ENCODE results near the gene PHEX. TPM values are rescaled to one million over a fixed set of nuclear protein-coding genes. Genes with fewer than 3 reads are reported as not detected.

The PHEX gene
- polyA plus RNA-seq, 3 donors from 2014 or later, result not detected

GRCh38 chrX:22024577-22024976 lies 7.5 kb upstream of the PHEX start:
- no peak overlapping the region for H3K27ac Mint-ChIP-seq
- DNase-seq, result no peak
- no peaks in the 10 kb centered on the region for H3K36me3 Mint-ChIP-seq
- H3K27me3 Mint-ChIP-seq (ENCODE audit: low read depth in 3 of 3), result peaks cover 2 to 4% (median 3%) of the 10 kb centered on the region in 3 donors
- H3K4me1 Mint-ChIP-seq, result no peaks in the 10 kb centered on the region
- H3K4me3 Mint-ChIP-seq, result no peak overlapping the region
- no peaks in the 10 kb centered on the region for H3K9me3 Mint-ChIP-seq

- Mint-ChIP-seq H3K36me3 (no peaks in the 10 kb centered on the region), H3K4me1 (no peaks in the 10 kb centered on the region), H3K27ac (no peak overlapping the region), H3K4me3 (no peak overlapping the region), H3K27me3 (ENCODE audit: low read depth in 3 of 3) (peaks cover 2 to 4% (median 3%) of the 10 kb centered on the region in 3 donors), H3K9me3 (no peaks in the 10 kb centered on the region)
- no peak for DNase-seq
These were observed 6.4 kb upstream of the PHEX start for GRCh38 chrX:22025751-22026150.

- Mint-ChIP-seq H3K9me3 (no peaks in the 10 kb centered on the region), H3K27ac (no peak overlapping the region), H3K4me1 (no peaks in the 10 kb centered on the region), H3K4me3 (no peak overlapping the region), H3K27me3 (ENCODE audit: low read depth in 3 of 3) (peaks cover 0 to 2% (median 0%) of the 10 kb centered on the region in 3 donors), H3K36me3 (no peaks in the 10 kb centered on the region)
- DNase-seq, result no peak
These were observed 5.4 kb upstream of the PHEX start for GRCh38 chrX:22026731-22027130.

GRCh38 chrX:22032506-22032905 lies 381 bp downstream of the PHEX start:
- no peaks in the 10 kb centered on the region for H3K36me3 Mint-ChIP-seq
- no peaks in the 10 kb centered on the region for H3K9me3 Mint-ChIP-seq
- no peak for DNase-seq
- H3K27me3 Mint-ChIP-seq (ENCODE audit: low read depth in 3 of 3), result peaks cover 0 to 3% (median 0%) of the 10 kb centered on the region in 3 donors
- H3K4me1 Mint-ChIP-seq, result no peaks in the 10 kb centered on the region
- no peak overlapping the region for H3K4me3 Mint-ChIP-seq
- no peak overlapping the region for H3K27ac Mint-ChIP-seq

GRCh38 chrX:22033818-22034217 lies 1.7 kb downstream of the PHEX start:
- Mint-ChIP-seq H3K4me1 (no peaks in the 10 kb centered on the region), H3K27me3 (ENCODE audit: low read depth in 3 of 3) (peaks cover 0 to 3% (median 0%) of the 10 kb centered on the region in 3 donors), H3K4me3 (no peak overlapping the region), H3K9me3 (no peaks in the 10 kb centered on the region), H3K27ac (no peak overlapping the region), H3K36me3 (no peaks in the 10 kb centered on the region)
- no peak for DNase-seq

- Mint-ChIP-seq H3K4me3 (no peak overlapping the region), H3K36me3 (no peaks in the 10 kb centered on the region), H3K4me1 (no peaks in the 10 kb centered on the region), H3K27ac (no peak overlapping the region), H3K27me3 (ENCODE audit: low read depth in 3 of 3) (peaks cover 0 to 4% (median 3%) of the 10 kb centered on the region in 3 donors), H3K9me3 (no peaks in the 10 kb centered on the region)
- no peak for DNase-seq
These were observed 3.1 kb downstream of the PHEX start for GRCh38 chrX:22035236-22035635.

- H3K4me1 Mint-ChIP-seq, result no peaks in the 10 kb centered on the region
- H3K9me3 Mint-ChIP-seq, result no peaks in the 10 kb centered on the region
- no peak for DNase-seq
- no peaks in the 10 kb centered on the region for H3K36me3 Mint-ChIP-seq
- H3K4me3 Mint-ChIP-seq, result no peak overlapping the region
- peaks cover 0 to 4% (median 2%) of the 10 kb centered on the region in 3 donors for H3K27me3 Mint-ChIP-seq (ENCODE audit: low read depth in 3 of 3)
- H3K27ac Mint-ChIP-seq, result no peak overlapping the region
These were observed 5.1 kb downstream of the PHEX start for GRCh38 chrX:22037225-22037624.

GRCh38 chrX:22037911-22038537 lies 5.9 kb downstream of the PHEX start:
- no peak for DNase-seq
- Mint-ChIP-seq H3K36me3 (no peaks in the 10 kb centered on the region), H3K27ac (no peak overlapping the region), H3K4me1 (no peaks in the 10 kb centered on the region), H3K27me3 (ENCODE audit: low read depth in 3 of 3) (peaks cover 0 to 4% (median 0%) of the 10 kb centered on the region in 3 donors), H3K9me3 (no peaks in the 10 kb centered on the region), H3K4me3 (no peak overlapping the region)

GRCh38 chrX:22039541-22039940 lies 7.4 kb downstream of the PHEX start:
- Mint-ChIP-seq H3K36me3 (no peaks in the 10 kb centered on the region), H3K27me3 (ENCODE audit: low read depth in 3 of 3) (peaks cover 0 to 4% (median 0%) of the 10 kb centered on the region in 3 donors), H3K9me3 (no peaks in the 10 kb centered on the region), H3K4me3 (no peak overlapping the region), H3K4me1 (no peaks in the 10 kb centered on the region), H3K27ac (no peak overlapping the region)
- DNase-seq, result no peak

GRCh38 chrX:22040184-22040583 lies 8.1 kb downstream of the PHEX start:
- Mint-ChIP-seq H3K9me3 (no peaks in the 10 kb centered on the region), H3K4me3 (no peak overlapping the region), H3K4me1 (no peaks in the 10 kb centered on the region), H3K36me3 (no peaks in the 10 kb centered on the region), H3K27me3 (ENCODE audit: low read depth in 3 of 3) (peaks cover 0 to 4% (median 0%) of the 10 kb centered on the region in 3 donors), H3K27ac (no peak overlapping the region)
- DNase-seq, result no peak

GRCh38 chrX:22041907-22042530 lies 9.9 kb downstream of the PHEX start:
- H3K27me3 Mint-ChIP-seq (ENCODE audit: low read depth in 3 of 3), result peaks cover 0 to 4% (median 2%) of the 10 kb centered on the region in 3 donors
- no peaks in the 10 kb centered on the region for H3K36me3 Mint-ChIP-seq
- no peak for DNase-seq
- no peak overlapping the region for H3K4me3 Mint-ChIP-seq
- H3K4me1 Mint-ChIP-seq, result no peaks in the 10 kb centered on the region
- no peak overlapping the region for H3K27ac Mint-ChIP-seq
- no peaks in the 10 kb centered on the region for H3K9me3 Mint-ChIP-seq

GRCh38 chrX:22043872-22044271 lies 11.7 kb downstream of the PHEX start:
- H3K27me3 Mint-ChIP-seq (ENCODE audit: low read depth in 3 of 3), result peaks cover 0 to 4% (median 2%) of the 10 kb centered on the region in 3 donors
- H3K9me3 Mint-ChIP-seq, result no peaks in the 10 kb centered on the region
- no peak overlapping the region for H3K4me3 Mint-ChIP-seq
- DNase-seq, result no peak
- no peak overlapping the region for H3K27ac Mint-ChIP-seq
- no peaks in the 10 kb centered on the region for H3K36me3 Mint-ChIP-seq
- H3K4me1 Mint-ChIP-seq, result no peaks in the 10 kb centered on the region

- DNase-seq, result no peak
- Mint-ChIP-seq H3K4me1 (no peaks in the 10 kb centered on the region), H3K27ac (no peak overlapping the region), H3K9me3 (no peaks in the 10 kb centered on the region), H3K4me3 (no peak overlapping the region), H3K27me3 (ENCODE audit: low read depth in 3 of 3) (peaks cover 0 to 7% (median 4%) of the 10 kb centered on the region in 3 donors), H3K36me3 (no peaks in the 10 kb centered on the region)
These were observed 15.3 kb downstream of the PHEX start for GRCh38 chrX:22047468-22047867.

GRCh38 chrX:22053481-22053880 lies 21.4 kb downstream of the PHEX start:
- Mint-ChIP-seq H3K27ac (no peak overlapping the region), H3K27me3 (ENCODE audit: low read depth in 3 of 3) (peaks cover 0 to 7% (median 2%) of the 10 kb centered on the region in 3 donors), H3K4me3 (no peak overlapping the region), H3K4me1 (peaks cover 0 to 1% of the 10 kb centered on the region in 2 donors), H3K9me3 (no peaks in the 10 kb centered on the region), H3K36me3 (no peaks in the 10 kb centered on the region)
- no peak for DNase-seq

- no peaks in the 10 kb centered on the region for H3K36me3 Mint-ChIP-seq
- no peaks in the 10 kb centered on the region for H3K9me3 Mint-ChIP-seq
- no peak overlapping the region for H3K27ac Mint-ChIP-seq
- no peaks in the 10 kb centered on the region for H3K27me3 Mint-ChIP-seq (ENCODE audit: low read depth in 3 of 3)
- H3K4me3 Mint-ChIP-seq, result no peak overlapping the region
- no peak for DNase-seq
- peaks cover 0 to 1% of the 10 kb centered on the region in 2 donors for H3K4me1 Mint-ChIP-seq
These were observed 24.1 kb downstream of the PHEX start for GRCh38 chrX:22056235-22056634.
